Measurements from ENCODE around the gene PKD1.

PKD1 gene

GRCh38 chr16:2086106-2086742, 49.5 kb downstream of the PKD1 start:
- no peak for FAIRE-seq
- no peak for TF ChIP-seq CTCF (IDR thresholded peaks at IDR 0.05; ENCODE audit: insufficient read depth, missing control alignments)
- no peak for DNase-seq (ENCODE audit: insufficient read length, low spot score)

- DNase-seq (ENCODE audit: insufficient read length, low spot score) (no peak), FAIRE-seq (no peak)
- no peak for TF ChIP-seq CTCF (IDR thresholded peaks at IDR 0.05; ENCODE audit: insufficient read depth, missing control alignments)
Observed at GRCh38 chr16:2085669-2086068, 50.0 kb downstream of the PKD1 start.

GRCh38 chr16:2084895-2085625, 50.6 kb downstream of the PKD1 start:
- no peak for DNase-seq (ENCODE audit: insufficient read length, low spot score)
- FAIRE-seq = no peak
- TF ChIP-seq CTCF (IDR thresholded peaks at IDR 0.05; ENCODE audit: insufficient read depth, missing control alignments) = no peak

- DNase-seq (ENCODE audit: insufficient read length, low spot score) (no peak), FAIRE-seq (no peak)
- no peak for TF ChIP-seq CTCF (IDR thresholded peaks at IDR 0.05; ENCODE audit: insufficient read depth, missing control alignments)
Observed at GRCh38 chr16:2083876-2084780, 51.6 kb downstream of the PKD1 start.

GRCh38 chr16:2083409-2083808, 52.3 kb downstream of the PKD1 start:
- FAIRE-seq (no peak), DNase-seq (ENCODE audit: insufficient read length, low spot score) (no peak)
- TF ChIP-seq CTCF (IDR thresholded peaks at IDR 0.05; ENCODE audit: insufficient read depth, missing control alignments) = no peak

GRCh38 chr16:2082983-2083364, 52.7 kb downstream of the PKD1 start:
- FAIRE-seq = no peak
- no peak for DNase-seq (ENCODE audit: insufficient read length, low spot score)
- TF ChIP-seq CTCF (IDR thresholded peaks at IDR 0.05; ENCODE audit: insufficient read depth, missing control alignments) = no peak

Measured in D721Med (cell line).